Fibroblast of skin of right quadriceps (primary cell): ENCODE measurements around the gene NFE2L2.
"Not testable (repeated sequence)": the region's sequence is repeated elsewhere in the genome, so short reads cannot be mapped to it uniquely, and the experiment has no call there.

Experiments used
- DNase-seq: peaks from one replicate; pipeline ENCODE4 v3.0.0-alpha.2; 2013

NFE2L2 gene

GRCh38 chr2:177279847-177280246, 15.3 kb upstream of the NFE2L2 start:
- no peak for DNase-seq

GRCh38 chr2:177275743-177276055, 11.2 kb upstream of the NFE2L2 start:
- no peak for DNase-seq

DNA sequence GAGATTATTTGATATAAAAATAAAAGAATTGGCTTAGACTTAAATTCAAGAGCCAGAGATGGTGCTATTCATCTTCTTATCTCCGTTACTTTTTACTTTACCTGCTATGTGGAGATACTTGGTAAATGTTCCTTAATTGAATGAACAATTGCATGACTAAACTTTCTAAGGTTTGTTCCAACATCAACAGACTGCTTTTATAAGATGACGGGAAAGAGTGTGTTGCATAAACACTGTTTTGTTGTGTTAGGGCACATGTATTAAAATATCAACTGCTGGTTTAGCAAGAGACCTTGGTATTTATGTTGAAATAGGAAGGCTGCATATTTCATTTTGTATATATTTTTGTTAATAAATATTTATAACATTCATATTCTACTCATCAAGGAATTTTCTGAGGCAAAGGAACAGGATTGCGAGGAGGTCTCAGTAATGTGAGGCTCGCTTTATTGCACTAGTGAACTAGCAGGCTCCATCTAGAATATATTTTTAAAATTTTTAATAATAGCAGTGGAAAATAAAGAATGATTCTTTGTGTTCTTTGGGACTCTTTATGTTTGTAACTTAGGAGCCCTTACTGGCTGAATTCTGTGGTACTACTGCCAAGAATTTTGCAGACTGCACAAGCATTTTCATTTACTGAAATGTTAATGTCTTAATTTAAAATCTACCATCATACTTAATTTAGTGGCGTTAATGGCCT, 10.7 kb upstream of the NFE2L2 start:
- DNase-seq = peak; percentile 29

GRCh38 chr2:177273408-177273807, 8.9 kb upstream of the NFE2L2 start:
- no peak for DNase-seq

DNA sequence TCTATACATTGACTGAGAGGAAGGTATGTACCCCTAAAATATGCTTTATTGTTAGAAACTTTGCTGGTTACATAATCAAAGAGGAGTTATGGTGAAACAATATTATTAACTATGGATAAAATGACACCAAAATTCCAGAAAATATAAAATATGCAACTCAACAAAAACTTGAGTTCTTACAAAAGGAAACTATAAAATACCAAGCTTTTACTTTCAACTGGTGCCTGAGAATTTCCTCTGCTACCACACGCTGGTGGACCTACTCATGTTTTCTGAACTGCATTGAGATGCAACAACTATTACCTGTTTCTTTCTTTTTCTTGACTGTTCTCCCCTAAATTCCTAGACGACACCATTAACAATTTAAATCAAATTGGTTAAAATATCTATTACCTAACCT, 8.2 kb upstream of the NFE2L2 start:
- DNase-seq = no peak

- DNase-seq = no peak
Observed at GRCh38 chr2:177271981-177272666, 7.6 kb upstream of the NFE2L2 start.

- DNase-seq = no peak
Observed at GRCh38 chr2:177270531-177270930, 6.0 kb upstream of the NFE2L2 start.

GRCh38 chr2:177268901-177269300, 4.4 kb upstream of the NFE2L2 start:
- no peak for DNase-seq

DNA sequence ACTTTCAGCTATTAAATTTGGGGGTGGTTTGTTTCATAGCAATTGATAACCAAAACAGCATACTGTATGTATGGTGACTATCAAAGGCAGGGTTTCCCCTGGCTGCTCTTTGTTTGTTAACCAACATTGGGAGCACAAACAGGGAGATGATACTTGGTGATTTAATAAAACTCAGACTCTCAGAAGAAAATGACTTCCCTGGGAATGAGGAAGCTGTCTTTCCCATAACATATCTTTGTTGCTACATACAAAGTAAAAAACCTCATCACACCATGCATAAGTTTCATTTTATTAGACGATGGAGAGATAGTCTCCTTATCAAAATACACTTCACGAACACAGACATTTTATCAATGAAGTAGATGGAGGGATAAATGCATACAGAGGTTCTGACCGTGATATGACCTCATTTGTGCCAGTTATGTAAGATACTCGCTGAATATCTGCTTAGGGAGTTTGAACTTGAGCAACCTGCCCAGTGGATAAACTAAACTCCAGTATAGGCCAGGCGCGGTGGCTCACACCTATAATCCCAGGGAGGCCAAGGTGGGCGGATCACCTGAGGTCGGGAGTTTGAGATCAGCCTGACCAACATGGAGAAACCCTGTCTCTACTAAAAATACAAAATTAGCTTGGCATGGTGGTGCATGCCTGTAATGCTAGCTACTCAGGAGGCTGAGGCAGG, 3.8 kb upstream of the NFE2L2 start:
- DNase-seq = no peak

DNA sequence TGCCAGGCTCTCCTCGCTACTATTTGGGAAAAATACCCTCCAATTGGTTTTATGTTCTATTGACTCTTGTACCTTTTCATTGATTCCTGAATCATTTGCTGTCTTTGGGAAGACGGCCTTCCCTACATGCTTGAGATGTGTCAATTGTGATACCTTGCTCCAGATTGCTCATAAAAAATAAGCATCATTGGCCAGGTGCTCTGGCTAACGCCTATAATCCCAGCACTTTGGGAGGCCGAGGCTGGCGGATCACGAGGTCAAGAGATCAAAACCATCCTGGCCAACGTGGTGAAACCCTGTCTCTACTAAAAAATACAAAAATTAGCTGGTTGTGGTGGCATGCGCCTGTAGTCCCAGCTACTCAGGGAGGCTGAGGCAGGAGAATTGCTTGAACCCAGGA, 2.4 kb upstream of the NFE2L2 start:
- not testable (repeated sequence) for DNase-seq

- DNase-seq = peak; percentile 59
Observed at GRCh38 chr2:177265824-177266817, 1.6 kb upstream of the NFE2L2 start.

GRCh38 chr2:177264209-177264692, 276 bp downstream of the NFE2L2 start:
- DNase-seq = no peak

DNA sequence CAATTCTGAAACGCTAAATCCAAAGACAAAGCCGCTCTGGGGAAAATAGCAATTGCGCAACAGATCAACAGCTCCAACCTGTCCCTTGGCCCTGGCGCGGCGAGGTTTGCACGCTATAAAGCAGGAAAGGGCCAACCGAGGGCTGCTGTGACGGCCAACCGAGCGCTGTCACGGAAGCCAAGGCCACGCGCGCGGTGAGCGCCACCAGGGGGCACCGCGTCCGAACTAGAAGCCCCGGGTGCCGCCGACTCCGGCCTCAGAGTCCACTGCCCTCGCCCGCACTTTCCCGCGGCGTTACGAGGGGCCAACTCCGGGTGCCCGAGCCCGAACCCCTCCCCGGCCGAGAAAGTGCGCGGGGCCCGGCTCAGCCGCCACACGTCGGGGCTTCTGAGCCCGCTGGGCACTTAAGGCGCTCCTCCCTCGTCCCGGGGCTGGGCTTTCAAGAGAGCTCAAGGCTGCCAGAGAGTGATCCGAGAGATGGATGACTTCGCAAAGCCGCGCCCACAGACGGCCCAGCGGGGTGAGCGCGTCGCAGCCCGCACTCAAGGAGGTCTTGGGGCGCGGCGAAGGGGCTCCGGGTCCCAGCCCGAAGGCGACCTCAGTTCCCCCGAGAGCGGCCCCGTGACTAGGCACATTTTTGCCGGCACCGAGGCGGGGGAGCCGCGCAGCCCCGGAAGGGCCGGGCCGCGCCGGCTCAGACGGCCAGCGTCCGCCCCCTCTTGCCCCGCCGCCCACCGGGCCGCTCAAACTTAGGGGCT, 897 bp downstream of the NFE2L2 start:
- DNase-seq = peak; percentile 98

- no peak for DNase-seq
Observed at GRCh38 chr2:177262958-177263450, 1.5 kb downstream of the NFE2L2 start.

- DNase-seq = no peak
Observed at GRCh38 chr2:177262092-177262491, 2.4 kb downstream of the NFE2L2 start.

- no peak for DNase-seq
Observed at GRCh38 chr2:177261116-177262060, 3.1 kb downstream of the NFE2L2 start.

- DNase-seq = no peak
Observed at GRCh38 chr2:177260379-177260778, 4.1 kb downstream of the NFE2L2 start.

DNA sequence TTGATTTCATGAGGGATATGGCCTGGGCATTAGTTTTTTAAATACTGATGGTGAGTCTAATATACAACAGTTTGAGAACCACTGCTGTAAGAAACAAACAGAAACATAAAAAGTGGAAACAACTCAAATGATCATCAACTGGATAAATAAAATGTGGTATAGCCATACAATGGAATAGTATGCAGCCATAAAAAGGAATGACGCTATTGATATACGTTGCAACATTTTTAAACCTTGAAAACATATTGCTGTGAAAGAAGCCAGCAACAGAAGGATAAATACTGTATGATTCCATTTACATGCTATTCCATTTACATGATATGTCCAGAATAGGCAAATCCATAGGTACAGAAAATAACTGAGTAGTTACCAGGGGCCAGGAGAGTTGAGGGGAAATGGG, 6.5 kb downstream of the NFE2L2 start:
- DNase-seq = no peak

GRCh38 chr2:177257471-177257870, 7.1 kb downstream of the NFE2L2 start:
- DNase-seq = no peak

- DNase-seq = no peak
Observed at GRCh38 chr2:177256695-177257094, 7.8 kb downstream of the NFE2L2 start.

- no peak for DNase-seq
Observed at GRCh38 chr2:177256026-177256425, 8.5 kb downstream of the NFE2L2 start.
